Lung (tissue), 12 donors: ENCODE measurements around the gene GLI2. TPM values are rescaled to one million over a fixed set of nuclear protein-coding genes. Genes with fewer than 3 reads are reported as not detected.

Experiments
- ATAC-seq: fragments of 200-7000 bp; cut with Tn5 transposase; one replicate; pipeline ENCODE4 v1.9.1; 2020; ENCODE audit warnings: moderate number of reproducible peaks; ENCODE audit not compliant: insufficient read depth, low FRiP score
- DNase-seq, 3 donors: peaks; one replicate each; pipeline ENCODE4 v3.0.0-alpha.2; 2013 to 2017
- H3K27ac ChIP-seq, 2 donors: one replicate each; pipeline ENCODE4 v1.5.1; 2013; ENCODE audit warnings: mild to moderate bottlenecking in 2 of 2, moderate library complexity in 2 of 2, control low read depth in 1 of 2, inconsistent platforms in 1 of 2, low read depth in 1 of 2, low read length in 1 of 2
- H3K27me3 ChIP-seq, 3 donors: one replicate each; pipeline ENCODE4 v1.5.1; 2013; ENCODE audit warnings: low read length in 2 of 3; ENCODE audit not compliant: control insufficient read depth in 3 of 3, insufficient read depth in 3 of 3
- H3K36me3 ChIP-seq, 4 donors: one replicate each; pipeline ENCODE4 v1.5.1; 2013; ENCODE audit warnings: low read length in 4 of 4, mild to moderate bottlenecking in 1 of 4, moderate library complexity in 1 of 4; ENCODE audit not compliant: control insufficient read depth in 4 of 4, insufficient read depth in 4 of 4
- H3K4me1 ChIP-seq, 5 donors: one replicate each; pipeline ENCODE4 v1.5.1; 2013; ENCODE audit warnings: low read length in 5 of 5, mild to moderate bottlenecking in 2 of 5, moderate library complexity in 1 of 5; ENCODE audit not compliant: control insufficient read depth in 5 of 5, insufficient read depth in 5 of 5
- H3K4me3 ChIP-seq: one replicate; pipeline ENCODE4 v1.5.1; 2013; ENCODE audit warnings: mild to moderate bottlenecking, control low read depth, moderate library complexity
- H3K9ac ChIP-seq, 2 donors: one replicate each; pipeline ENCODE4 v1.5.1; 2013; ENCODE audit warnings: low read length in 2 of 2, control low read depth in 1 of 2; ENCODE audit not compliant: insufficient read depth in 1 of 2
- H3K9me3 ChIP-seq, 4 donors: one replicate each; pipeline ENCODE4 v1.5.1; 2013; ENCODE audit warnings: low read length in 3 of 4, mild to moderate bottlenecking in 1 of 4, moderate library complexity in 1 of 4; ENCODE audit not compliant: control insufficient read depth in 4 of 4, insufficient read depth in 3 of 4
- CTCF ChIP-seq: IDR thresholded peaks from 2 replicates; pipeline ENCODE4 v1.5.1; 2012; ENCODE audit warnings: mild to moderate bottlenecking; ENCODE audit errors: control extremely low read depth, extremely low read depth
- WGBS, 2 donors: extraction: QIAGEN DNeasy Blood & Tissue Kit; methylation state at CpG; one replicate each; pipeline ENCODE4 v1.1.7; 2013; 5-methylcytosine and 5-hydroxymethylcytosine counted together
- polyA plus RNA-seq, 2 donors: library from polyadenylated mRNA; stranded (reverse); fragments of 200-250 nt; gene quantifications; one replicate each; pipeline ENCODE4 v1.2.1, GENCODE V29; 2013
- total RNA-seq, 2 donors: library from RNA; depleted of rRNA in 1 of 2; stranded (reverse); fragments of >200 nt in 1 of 2; gene quantifications; one replicate each; pipeline ENCODE4 v1.2.1, GENCODE V29; 2014 to 2021
- donor health status: control.
- donor health status: control.
- donor health status: Bipolar disorder and iron deficiency.
- donor health status: healthy.
- donor health status: DM: yes; HTN: yes; CAD: no.

The GLI2 gene
- total and polyA plus RNA-seq, 4 donors = 1.1 to 9.2 (median 3.5) TPM

GRCh38 chr2:120732506-120733237 lies 3.0 kb upstream of the GLI2 start:
- ATAC-seq (no peak), DNase-seq (no peak)
- Histone ChIP-seq H3K36me3 (no peaks in the 10 kb centered on the region), H3K27me3 (peaks cover 3 to 14% (median 10%) of the 10 kb centered on the region in 3 donors), H3K4me1 (peaks cover 0 to 40% (median 14%) of the 10 kb centered on the region in 5 donors), H3K9me3 (no peaks in the 10 kb centered on the region), H3K9ac (peak overlapping the region in 1 of 2 donors; percentile 24), H3K27ac (no peak overlapping the region), H3K4me3 (no peak overlapping the region)
- TF ChIP-seq CTCF = no peak
- WGBS, 2 donors = 55 to 69% methylated on average over 14 of the region's 14 CpGs

- TF ChIP-seq CTCF = no peak
- no peaks in the 10 kb centered on the region for H3K9me3 ChIP-seq
- no peak overlapping the region for H3K27ac ChIP-seq
- no peaks in the 10 kb centered on the region for H3K36me3 ChIP-seq
- H3K4me1 ChIP-seq = peaks cover 0 to 47% (median 21%) of the 10 kb centered on the region in 5 donors
- peak overlapping the region in 1 of 2 donors; percentile 24 for H3K9ac ChIP-seq
- peaks cover 3 to 14% (median 11%) of the 10 kb centered on the region in 3 donors for H3K27me3 ChIP-seq
- peak in 2 of 3 donors; percentile 47 to 51 for DNase-seq
- no peak for ATAC-seq
- H3K4me3 ChIP-seq = no peak overlapping the region
- WGBS, 2 donors = 75 to 79% methylated on average over 10 of the region's 10 CpGs
Observed at GRCh38 chr2:120733238-120733932, 2.3 kb upstream of the GLI2 start.

GRCh38 chr2:120734930-120735651 lies 577 bp upstream of the GLI2 start:
- ATAC-seq (no peak), DNase-seq (peak; percentile 57 to 89 (median 89))
- H3K36me3 ChIP-seq = no peaks in the 10 kb centered on the region
- H3K4me3 ChIP-seq = no peak overlapping the region
- H3K9me3 ChIP-seq = peaks cover 0 to 3% (median 0%) of the 10 kb centered on the region in 4 donors
- whole genome bisulfite sequencing, 2 donors = 11 to 20% methylated on average over 32 to 40 of the region's 40 CpGs
- peak overlapping the region in 1 of 2 donors; percentile 23 for H3K27ac ChIP-seq
- H3K9ac ChIP-seq = peak overlapping the region in 1 of 2 donors; percentile 30
- peaks cover 3 to 19% (median 9%) of the 10 kb centered on the region in 3 donors for H3K27me3 ChIP-seq
- no peak for TF ChIP-seq CTCF
- peaks cover 0 to 52% (median 20%) of the 10 kb centered on the region in 5 donors for H3K4me1 ChIP-seq
